NOMO-1 treated with dmso at 0.1 percent for 144 hours (cell line): ENCODE results near the gene RARRES1.
"Not testable (repeated sequence)": the region's sequence is repeated elsewhere in the genome, so short reads cannot be mapped to it uniquely, and the experiment has no call there.

Source experiments
- DNase-seq: peaks from one replicate; lab custom pipeline; 2025; ENCODE audit not compliant: unreplicated experiment; lab: John Stamatoyannopoulos, UW

The RARRES1 gene

DNA sequence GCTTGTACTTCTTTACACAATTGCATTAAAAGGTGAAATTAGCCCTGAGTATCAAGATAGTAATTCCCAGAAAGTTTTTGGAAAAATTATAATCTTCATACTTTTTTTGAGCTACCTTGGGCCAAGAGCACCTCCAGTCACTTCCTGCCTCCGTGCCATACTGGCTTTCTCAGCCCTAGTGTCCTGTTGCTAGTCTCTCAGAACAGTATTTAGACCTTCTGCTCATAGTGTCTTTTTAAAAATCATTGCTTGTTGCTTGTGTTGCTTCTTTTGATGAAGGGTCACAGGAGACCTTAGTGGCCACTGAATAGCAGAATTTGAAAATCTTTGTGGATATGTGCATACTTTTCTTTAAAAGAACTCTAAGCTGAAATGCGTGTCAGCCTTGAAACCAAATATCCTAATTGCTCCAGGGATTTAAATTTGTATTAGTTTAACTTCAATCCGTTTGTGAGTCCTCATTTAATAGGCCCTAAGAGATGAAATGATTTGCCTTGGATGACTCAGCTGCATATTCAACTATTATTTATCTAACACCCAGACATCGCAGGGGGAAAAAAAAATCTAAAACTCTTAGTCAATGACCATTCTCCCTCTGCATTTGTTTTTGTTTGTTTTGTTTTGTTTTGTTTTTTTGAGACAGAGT is 30.7 kb downstream of the RARRES1 start:
- DNase-seq: no peak

DNA sequence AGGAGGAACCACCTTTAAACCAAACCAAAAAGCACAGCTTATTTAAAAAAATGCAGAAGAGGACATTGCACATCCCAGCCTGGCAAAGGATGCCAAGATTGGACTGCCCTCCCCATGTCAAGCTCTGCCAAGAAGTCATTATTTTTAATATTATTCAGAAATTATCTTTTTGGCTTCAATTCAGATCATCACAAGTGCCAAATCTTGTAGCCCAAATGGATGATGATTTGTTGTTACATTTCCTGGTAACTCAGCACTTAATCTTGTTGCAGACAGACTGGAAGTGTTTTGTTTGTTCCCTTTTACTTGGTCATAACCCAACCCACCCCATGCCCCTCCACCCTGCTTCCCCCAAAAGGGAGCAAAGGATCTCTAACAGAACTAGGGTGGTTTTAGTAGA is 31.7 kb downstream of the RARRES1 start:
- DNase-seq: no peak

DNA sequence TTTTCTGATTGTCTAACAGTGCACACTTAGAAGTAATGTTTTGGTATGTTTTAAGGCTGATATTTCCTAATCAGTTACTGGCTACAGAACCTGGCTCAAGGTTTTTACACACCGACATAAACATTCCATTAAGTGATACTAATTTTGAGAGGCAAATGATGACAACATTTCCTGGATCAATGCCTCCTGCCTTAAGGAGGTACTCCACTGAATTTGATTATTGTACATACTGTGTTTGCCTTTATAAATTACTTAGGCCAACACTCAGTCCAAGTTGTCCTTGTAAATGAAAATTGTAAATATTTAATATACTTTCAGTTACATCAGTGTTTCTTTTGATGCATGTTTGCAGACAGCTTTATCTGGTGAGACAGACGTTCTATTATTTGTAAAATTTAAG is 35.6 kb downstream of the RARRES1 start:
- no peak for DNase-seq

DNA sequence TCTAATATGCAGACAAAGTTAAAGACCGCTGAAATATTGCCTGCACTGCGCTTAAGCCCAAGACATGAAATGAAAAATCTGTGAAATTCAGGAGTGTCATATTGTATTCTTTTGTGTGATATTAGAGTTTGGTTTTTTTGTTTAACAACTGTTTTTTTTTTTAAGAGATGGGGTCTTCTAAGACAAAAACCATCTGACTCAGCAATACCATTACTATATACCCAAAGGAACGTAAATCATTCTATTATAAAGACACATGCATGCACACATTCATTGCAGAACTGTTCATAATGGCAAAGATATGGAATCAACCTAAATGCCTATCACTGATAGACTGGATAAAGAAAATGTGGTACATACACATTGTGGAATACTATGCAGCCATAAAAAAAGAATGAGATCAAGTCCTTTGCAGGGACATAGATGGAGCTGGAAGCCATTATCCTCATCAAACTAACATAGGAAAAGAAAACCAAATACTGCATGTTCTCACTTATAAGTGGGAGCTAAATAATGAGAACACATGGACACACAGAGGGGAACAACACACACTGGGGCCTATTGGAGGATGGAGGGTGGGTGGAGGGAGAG is 38.3 kb downstream of the RARRES1 start:
- DNase-seq: not testable (repeated sequence)

DNA sequence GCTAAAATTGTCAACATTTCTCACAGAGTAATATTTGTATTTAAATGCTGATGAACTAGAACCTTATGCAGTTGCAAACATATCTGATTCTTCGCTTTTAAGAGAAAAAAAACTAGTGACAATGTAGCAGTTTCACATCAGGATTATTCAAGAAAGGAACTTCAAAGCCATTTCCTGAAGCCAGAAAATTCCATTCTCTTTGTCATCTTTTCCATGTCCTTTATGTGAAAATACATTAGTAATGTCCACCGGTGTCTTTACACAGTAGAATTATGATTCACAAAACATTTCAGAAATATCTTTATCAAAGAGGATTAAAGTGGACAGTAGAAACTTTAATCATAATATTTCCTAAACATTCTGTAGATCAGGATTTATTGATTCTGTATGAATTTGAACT is 47.1 kb downstream of the RARRES1 start:
- DNase-seq: no peak

DNA sequence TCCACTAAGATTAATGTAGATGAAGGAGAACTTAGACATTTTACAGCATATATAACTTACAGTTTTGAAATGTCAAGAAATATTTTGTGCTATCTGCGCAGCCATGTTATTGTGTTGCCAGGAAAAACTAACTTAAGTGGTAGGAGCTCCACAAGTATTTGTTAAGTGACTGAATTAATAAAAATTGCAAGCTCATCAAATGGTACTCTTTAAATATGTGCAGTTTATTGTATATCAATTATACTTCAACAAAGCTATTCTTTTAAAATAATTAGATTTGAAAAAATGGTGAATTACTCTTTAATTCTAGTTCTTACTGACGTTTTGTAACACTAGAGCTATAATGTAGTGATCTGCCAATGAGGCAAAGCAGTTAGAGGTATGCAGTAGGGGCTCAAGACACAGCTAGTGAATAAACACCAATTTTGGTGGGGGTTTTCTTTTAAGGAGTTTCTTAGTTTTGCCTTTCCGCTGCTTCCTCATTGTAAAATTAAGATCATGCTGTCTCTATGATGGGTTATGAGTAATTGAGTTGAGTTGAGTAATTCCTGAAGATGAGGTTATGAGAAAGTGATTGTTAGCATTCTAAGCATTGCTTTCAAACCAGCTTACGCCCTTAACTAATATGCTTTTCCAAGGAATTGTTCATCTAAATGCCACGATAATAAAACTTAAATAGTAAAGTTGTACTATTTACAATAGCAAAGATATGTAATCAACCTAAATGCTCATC is 48.9 kb downstream of the RARRES1 start:
- no peak for DNase-seq

DNA sequence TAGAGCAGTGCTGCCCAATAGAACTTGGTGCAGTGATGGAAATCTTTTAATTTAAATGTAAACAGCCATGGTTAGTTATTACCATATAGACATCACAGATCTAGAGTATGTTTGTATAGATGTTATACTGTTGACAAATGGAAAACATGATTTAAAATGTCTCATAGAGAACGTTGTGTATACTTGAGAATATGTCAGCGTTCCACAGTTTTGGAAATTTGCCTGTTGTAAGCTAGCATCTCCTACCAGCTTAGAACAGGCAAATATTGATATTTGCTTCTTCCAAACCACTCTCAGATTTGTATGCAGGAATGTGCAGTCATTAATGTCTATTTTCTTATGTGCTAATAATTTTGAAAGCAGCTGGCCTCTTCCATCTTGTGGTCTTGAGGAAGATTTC is 51.4 kb downstream of the RARRES1 start:
- no peak for DNase-seq

DNA sequence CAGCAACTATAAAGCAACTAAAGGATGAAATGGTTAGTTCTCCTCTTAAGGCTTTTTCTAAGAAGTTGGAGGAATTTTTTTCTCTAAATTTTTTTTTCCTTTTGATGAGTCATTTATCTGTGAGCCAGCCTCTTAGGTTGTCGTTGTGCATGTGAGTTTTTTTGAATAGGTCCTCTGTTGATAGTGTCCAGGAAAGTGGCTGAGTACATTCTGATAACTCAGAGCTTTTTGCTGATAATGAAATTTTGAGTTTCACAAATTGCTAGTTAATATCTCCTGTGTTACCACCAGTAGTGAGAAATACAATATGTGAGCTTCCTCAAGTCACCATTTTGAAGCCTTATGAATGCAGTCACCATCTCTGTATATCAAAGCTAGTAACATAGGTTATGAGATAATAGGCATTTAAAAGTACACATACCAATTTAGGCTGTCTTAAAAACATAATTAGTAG is 52.7 kb downstream of the RARRES1 start:
- no peak for DNase-seq

DNA sequence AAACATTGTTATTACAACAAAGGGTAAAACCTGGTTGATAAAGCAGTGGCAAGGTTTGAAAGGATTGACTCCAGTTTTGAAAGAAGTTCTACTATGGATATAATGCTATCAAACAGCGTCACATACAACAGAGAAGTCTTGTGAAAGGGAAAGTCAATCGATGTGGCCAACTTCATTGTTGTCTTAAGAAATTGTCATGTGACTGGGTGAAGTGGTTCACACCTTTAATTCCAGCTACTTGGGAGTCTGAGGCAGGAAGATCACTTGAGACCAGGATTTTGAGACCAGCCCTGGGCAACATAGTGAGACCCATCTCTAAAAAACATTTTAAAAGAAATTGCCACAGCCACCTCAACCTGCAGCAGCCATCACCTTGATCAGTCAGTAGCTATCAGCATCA is 53.6 kb downstream of the RARRES1 start:
- DNase-seq: no peak

DNA sequence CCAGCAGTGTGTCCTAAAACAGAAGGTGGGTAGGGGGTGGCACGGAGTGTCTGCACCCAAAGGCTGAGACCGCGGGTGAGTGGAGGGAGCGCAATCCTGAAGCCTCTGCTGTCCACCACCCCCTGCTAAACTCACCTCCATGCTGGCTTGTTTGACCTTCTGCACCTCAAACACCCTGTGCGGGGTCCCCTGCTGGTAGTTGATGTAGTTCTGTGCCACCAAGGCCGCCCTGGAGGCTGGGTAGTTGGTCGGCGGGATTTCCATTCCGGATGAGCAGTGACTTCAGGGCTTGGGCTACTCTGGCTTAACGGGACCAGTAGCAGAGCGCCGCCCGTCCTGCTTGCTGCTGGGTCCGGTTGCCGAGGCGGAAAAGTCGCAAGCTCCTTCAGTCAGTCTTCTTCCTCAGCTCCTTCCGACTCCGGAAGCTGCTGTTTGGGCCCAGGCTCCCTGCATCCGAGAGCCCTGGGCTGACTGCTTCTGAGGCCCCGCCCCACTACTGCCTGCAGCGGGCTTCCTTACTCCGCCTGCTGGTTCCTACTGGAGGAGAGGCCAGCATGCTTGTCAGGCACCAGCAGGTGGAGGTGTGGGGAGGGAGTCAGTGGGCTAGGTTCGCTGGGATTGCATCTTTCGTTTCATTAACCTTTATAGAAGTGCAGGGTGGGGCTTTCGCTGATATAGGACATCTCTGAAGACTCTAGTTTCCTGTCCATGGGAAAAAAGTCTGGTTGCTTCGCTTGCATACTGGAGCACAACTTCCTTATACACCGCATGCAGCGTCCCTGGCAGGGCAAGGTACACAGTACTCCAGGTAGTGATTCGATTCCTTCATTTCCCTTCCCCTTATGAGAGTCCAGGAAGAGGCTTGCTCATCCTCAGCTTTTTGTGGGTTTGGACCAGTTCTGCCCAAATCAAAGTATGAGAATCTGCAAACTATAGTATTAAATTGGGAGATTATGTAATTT is 59.8 kb downstream of the RARRES1 start, which contains the start of gene LXN:
Gene LXN (minus strand): TSS at position 434 of the 962 bp plus-strand sequence. CDS start 170 bp downstream, at position 264.
- DNase-seq: no peak

DNA sequence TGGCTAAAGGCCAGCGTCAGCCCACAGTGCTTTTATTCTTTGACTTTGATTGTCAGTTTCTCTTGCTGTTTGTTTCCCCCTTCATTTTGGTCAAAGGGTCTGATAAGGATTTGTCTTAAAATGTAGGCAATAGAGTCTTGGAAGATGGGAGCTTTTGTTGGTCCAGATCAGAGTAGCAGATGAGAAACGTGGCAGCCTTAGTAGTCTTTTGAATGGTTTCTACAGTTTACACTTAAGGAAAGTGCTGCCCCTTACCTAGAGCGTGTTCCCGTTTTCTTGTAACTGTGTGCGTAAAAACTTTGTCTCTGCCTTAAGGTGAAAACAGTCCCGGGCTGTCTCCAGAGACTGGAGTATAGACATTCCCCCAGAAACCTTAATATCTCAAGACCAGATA is 60.4 kb downstream of the RARRES1 start:
- no peak for DNase-seq

DNA sequence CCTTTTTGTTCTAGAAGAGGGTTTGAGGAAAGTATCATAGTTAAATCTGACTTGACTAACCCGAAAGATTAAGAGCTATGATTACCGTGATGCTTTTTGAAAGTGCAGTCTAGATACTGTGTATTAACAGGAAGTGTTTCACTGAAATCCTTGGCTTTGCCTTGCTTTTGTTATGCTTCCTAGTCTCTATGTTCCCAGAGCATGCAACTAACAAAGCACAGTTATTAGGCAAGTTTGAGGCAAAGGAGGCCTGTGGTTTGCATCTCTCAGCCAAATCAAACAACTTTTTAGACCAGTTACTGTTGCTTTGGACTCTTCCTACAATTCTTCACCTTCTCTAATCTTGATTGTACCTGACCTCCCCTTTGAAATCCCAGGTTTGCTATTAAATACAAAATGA is 63.8 kb downstream of the RARRES1 start:
- no peak for DNase-seq

DNA sequence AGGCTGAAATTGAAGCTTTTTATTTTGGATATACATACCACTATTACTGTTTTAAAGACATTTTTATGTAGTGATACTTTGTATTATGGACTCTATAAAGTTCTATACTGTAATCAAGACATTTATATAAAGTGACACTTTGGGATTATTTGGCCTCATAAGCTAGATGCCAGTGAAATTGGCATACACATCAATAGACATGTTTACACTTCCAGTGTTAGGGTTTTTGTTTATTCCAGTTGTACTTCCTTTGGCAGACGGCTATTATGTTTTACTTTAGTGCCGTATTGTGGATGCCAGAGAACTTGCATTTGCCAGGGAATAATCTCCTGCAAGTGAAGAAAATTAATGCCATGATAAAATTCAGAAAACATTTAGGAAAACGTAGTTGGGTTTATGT is 65.8 kb downstream of the RARRES1 start:
- no peak for DNase-seq

DNA sequence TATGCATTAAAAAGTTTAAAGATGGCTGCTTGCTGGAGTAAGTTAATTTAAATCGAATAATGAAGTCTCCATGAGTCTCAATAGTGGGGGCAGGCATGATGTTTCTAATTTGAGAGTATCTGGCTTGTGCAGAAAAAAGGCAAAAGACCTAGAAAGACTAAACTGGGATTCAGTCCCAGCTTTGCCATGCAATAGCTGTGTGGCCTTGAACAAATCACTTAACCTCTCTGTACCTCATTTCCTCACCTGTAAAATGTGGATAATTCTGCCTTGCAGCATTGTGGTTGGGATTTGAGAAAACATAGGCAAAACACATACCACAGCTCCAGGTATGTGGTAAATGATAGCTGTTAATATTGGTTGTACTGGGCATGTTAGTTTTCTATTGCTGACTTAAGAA is 68.4 kb downstream of the RARRES1 start:
- DNase-seq: no peak

DNA sequence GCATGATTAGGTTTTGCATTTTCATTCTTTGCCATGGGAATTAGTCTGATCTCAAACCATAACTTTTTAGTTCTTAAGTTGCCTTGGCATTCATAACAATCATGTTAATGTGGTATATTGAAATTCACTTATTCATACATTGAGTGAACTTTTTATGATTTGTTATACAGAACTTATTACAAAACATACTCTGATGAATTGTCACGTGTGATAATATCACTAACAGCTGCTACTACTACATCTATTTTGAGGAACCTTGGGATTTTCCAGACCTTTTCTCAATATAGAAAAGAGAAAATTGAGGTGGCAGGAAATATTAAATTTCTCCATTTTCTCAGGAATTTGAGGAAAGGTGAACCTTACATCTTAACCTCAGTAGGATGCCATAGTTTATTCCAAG is 69.0 kb downstream of the RARRES1 start:
- no peak for DNase-seq

DNA sequence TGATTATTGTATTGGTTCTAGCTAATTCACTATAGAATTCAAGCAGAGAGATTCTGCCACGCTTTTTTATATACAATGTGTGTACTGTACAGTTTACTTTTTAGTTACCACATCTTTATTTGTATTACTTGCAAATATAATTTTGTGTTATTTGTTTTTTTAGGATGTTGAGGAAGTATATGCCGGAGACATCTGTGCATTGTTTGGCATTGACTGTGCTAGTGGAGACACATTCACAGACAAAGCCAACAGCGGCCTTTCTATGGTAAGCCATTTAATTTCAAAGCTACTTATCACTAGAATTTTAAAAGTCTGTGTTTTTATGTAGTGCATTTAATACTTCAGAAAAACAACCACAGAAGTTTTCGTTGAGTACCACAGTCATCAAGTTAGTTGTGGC is 71.5 kb downstream of the RARRES1 start:
- DNase-seq: no peak

DNA sequence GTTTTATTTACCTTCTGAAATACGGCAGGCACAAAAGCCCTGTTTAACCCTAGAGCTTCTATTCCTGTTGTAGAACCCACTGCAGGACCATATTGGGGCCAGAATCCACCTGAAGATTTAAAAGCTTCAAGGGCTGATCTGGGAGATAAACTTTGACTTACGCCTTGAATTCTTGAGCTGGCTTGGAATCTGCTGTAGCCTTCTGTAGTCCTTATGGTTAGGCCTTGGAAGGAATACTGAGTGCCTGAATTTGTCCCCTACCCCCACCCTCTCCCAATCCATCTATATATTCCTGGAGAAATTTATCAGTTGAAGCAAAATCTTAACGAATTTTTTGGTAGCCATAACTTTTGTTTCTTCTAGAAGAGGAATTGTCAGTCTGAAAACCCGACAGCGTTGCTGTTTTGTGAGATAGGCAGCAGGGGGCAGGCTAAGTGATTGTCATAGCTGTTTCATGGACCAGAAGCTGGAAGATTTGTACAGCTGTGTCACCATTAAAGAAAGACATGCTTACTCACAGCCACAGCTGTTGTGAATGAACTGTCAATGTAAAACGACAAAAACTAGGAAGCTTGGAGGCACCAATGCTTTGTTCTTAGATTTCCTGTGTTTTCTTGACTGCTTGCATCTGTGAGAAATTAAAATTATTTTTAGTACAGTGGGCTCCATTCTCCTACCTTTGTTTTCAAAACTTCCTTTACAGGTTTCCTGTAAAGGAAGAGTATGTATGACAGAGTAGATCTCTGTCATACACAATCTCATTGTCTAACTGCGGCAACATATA is 72.6 kb downstream of the RARRES1 start:
- no peak for DNase-seq

DNA sequence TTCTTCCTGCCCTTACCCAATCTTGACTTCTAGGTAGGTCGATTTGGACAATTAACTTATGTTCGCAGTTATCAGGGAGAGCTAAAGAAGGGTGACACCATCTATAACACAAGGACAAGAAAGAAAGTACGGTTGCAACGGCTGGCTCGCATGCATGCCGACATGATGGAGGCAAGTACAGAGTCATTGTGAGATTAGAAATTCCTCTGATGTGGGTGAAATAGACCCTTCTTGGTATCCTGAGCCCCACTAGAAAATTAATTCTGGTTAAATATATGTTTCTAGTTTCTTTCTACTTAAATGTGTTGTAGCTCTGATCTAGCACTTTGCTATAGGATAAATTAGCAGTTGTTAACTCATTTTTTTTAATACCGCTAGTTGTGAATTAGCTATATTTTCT is 73.4 kb downstream of the RARRES1 start:
- no peak for DNase-seq

DNA sequence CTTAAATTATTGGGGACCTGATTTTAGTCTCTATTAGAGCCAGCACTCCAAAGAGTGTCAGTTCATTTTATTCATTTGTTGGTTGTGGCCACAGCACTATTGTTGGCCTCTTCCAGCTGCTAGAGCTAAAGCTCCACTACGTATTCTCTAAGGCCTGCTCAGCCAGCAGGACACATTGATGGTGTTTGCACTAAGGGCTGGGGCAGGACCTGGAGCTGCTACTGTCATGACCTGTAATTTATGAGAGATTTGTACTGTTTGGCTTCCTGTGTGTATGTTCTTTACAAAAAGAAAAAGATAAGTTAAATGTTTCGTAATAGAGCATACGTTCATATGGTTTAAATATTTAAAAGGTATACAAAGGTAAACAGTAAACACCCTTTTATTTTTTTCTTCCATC is 79.8 kb downstream of the RARRES1 start:
- DNase-seq: no peak

DNA sequence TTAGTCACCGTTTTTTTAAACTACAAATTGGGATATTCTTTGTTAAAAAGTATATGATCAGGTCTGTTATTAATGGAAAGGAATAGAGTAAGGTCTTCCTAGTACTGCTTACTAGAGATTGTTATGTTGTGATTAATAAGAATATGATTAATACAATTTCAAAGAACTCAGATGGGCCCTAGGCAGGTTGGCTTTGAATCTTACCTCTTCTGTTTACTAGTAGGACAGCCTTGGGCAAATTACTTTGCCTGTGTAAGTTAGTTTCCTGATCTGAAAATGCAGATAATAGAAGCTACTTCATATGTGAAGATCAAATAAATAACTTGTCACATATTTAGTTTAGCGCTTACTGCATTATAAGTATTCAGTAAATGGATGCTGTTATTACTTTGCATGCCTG is 81.1 kb downstream of the RARRES1 start:
- DNase-seq: no peak
